ENCODE data around the gene TUBD1.

DNA sequence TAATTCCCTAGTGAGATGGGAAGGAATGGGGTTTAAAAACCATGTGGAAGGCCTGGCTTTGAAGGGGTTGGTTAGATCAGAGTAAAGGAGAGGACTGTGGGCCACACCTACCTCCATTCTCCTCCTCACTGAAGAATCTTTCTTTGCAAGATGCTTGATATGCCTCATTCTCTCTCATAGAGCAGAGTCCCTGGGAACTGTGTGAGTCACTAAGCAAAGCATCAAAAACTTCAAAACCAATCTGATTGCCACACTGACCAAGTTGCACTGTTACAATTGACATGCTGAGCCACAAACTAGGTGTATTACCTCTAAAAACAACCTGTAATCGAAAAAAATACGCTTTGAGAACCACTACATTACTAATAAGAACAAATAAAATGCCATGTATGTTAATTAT lies 2.0 kb downstream of the TUBD1 start:
- TF ChIP-seq, protein P1, sequence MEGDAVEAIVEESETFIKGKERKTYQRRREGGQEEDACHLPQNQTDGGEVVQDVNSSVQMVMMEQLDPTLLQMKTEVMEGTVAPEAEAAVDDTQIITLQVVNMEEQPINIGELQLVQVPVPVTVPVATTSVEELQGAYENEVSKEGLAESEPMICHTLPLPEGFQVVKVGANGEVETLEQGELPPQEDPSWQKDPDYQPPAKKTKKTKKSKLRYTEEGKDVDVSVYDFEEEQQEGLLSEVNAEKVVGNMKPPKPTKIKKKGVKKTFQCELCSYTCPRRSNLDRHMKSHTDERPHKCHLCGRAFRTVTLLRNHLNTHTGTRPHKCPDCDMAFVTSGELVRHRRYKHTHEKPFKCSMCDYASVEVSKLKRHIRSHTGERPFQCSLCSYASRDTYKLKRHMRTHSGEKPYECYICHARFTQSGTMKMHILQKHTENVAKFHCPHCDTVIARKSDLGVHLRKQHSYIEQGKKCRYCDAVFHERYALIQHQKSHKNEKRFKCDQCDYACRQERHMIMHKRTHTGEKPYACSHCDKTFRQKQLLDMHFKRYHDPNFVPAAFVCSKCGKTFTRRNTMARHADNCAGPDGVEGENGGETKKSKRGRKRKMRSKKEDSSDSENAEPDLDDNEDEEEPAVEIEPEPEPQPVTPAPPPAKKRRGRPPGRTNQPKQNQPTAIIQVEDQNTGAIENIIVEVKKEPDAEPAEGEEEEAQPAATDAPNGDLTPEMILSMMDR (IDR thresholded peaks at IDR 0.05): no peak
- no peak for TF ChIP-seq TCF7L2 (IDR thresholded peaks at IDR 0.05; ENCODE audit: low read depth, low read length)
- TF ChIP-seq POLR2AphosphoS5 (IDR thresholded peaks at IDR 0.05; ENCODE audit: low read depth, low read length): no peak
- TF ChIP-seq SIN3A (IDR thresholded peaks at IDR 0.05; ENCODE audit: borderline replicate concordance, insufficient read depth, low read depth, low read length): no peak
- TF ChIP-seq, protein P2, sequence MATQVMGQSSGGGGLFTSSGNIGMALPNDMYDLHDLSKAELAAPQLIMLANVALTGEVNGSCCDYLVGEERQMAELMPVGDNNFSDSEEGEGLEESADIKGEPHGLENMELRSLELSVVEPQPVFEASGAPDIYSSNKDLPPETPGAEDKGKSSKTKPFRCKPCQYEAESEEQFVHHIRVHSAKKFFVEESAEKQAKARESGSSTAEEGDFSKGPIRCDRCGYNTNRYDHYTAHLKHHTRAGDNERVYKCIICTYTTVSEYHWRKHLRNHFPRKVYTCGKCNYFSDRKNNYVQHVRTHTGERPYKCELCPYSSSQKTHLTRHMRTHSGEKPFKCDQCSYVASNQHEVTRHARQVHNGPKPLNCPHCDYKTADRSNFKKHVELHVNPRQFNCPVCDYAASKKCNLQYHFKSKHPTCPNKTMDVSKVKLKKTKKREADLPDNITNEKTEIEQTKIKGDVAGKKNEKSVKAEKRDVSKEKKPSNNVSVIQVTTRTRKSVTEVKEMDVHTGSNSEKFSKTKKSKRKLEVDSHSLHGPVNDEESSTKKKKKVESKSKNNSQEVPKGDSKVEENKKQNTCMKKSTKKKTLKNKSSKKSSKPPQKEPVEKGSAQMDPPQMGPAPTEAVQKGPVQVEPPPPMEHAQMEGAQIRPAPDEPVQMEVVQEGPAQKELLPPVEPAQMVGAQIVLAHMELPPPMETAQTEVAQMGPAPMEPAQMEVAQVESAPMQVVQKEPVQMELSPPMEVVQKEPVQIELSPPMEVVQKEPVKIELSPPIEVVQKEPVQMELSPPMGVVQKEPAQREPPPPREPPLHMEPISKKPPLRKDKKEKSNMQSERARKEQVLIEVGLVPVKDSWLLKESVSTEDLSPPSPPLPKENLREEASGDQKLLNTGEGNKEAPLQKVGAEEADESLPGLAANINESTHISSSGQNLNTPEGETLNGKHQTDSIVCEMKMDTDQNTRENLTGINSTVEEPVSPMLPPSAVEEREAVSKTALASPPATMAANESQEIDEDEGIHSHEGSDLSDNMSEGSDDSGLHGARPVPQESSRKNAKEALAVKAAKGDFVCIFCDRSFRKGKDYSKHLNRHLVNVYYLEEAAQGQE (IDR thresholded peaks at IDR 0.05; ENCODE audit: insufficient read depth in 1 of 2, low read depth in 2 of 2, low read length in 1 of 2): no peak

All from Panc1 (cell line).